ENCODE data around the gene PI16.
A peak's percentile ranks its signal among the peaks of the same experiment; 100 is the strongest.

Gene PI16

GRCh38 chr6:37005061-37005810, 50.7 kb downstream of the PI16 start, which contains the start of gene FGD2:
Gene FGD2, plus strand, starts transcription at chr6:37005655. Its CDS starts 163 bp downstream, at chr6:37005818.
- DNase-seq: no peak

- DNase-seq: no peak
These were observed 51.5 kb downstream of the PI16 start for GRCh38 chr6:37005827-37006567.

GRCh38 chr6:37006793-37007339, 52.3 kb downstream of the PI16 start:
- DNase-seq: peak; percentile 44

GRCh38 chr6:37007340-37008043, 53.0 kb downstream of the PI16 start:
- no peak for DNase-seq

GRCh38 chr6:37008484-37009465, 54.2 kb downstream of the PI16 start:
- no peak for DNase-seq

- DNase-seq: no peak
These were observed 55.9 kb downstream of the PI16 start for GRCh38 chr6:37010402-37010892.

GRCh38 chr6:37011656-37012378, 57.3 kb downstream of the PI16 start:
- peak; percentile 22 for DNase-seq

GRCh38 chr6:37013516-37014491, 59.3 kb downstream of the PI16 start:
- DNase-seq: no peak

All from HCEC 1CT (cell line).